ENCODE data around the gene PRELP.
"Not testable (repeated sequence)": the region's sequence is repeated elsewhere in the genome, so short reads cannot be mapped to it uniquely, and the experiment has no call there.

PRELP gene

GRCh38 chr1:203475012-203475981 lies at the start of gene PRELP:
PRELP (plus strand) TSS chr1:203475806; CDS start chr1:203483185, 7,379 bp downstream.
- DNase-seq, result no peak

- no peak for DNase-seq
Measured at GRCh38 chr1:203426366-203426765, 49.2 kb upstream of the PRELP start.

GRCh38 chr1:203426870-203427269 lies 48.7 kb upstream of the PRELP start:
- no peak for DNase-seq

- DNase-seq, result no peak
Measured at GRCh38 chr1:203427451-203427850, 48.2 kb upstream of the PRELP start.

GRCh38 chr1:203428981-203429599 lies 46.5 kb upstream of the PRELP start:
- DNase-seq, result no peak

- no peak for DNase-seq
Measured at GRCh38 chr1:203435615-203436014, 40.0 kb upstream of the PRELP start.

- no peak for DNase-seq
Measured at GRCh38 chr1:203437696-203438315, 37.8 kb upstream of the PRELP start.

GRCh38 chr1:203439131-203439730 lies 36.4 kb upstream of the PRELP start:
- DNase-seq, result no peak

GRCh38 chr1:203440771-203441170 lies 34.8 kb upstream of the PRELP start:
- peak; percentile 9 for DNase-seq

- no peak for DNase-seq
Measured at GRCh38 chr1:203441766-203442165, 33.8 kb upstream of the PRELP start.

- no peak for DNase-seq
Measured at GRCh38 chr1:203442821-203443220, 32.8 kb upstream of the PRELP start.

GRCh38 chr1:203443296-203443695 lies 32.3 kb upstream of the PRELP start:
- no peak for DNase-seq

GRCh38 chr1:203444171-203444576 lies 31.4 kb upstream of the PRELP start:
- DNase-seq, result no peak

- no peak for DNase-seq
Measured at GRCh38 chr1:203447151-203447550, 28.5 kb upstream of the PRELP start.

- not testable (repeated sequence) for DNase-seq
Measured at GRCh38 chr1:203447598-203447997, 28.0 kb upstream of the PRELP start.

- no peak for DNase-seq
Measured at GRCh38 chr1:203448521-203449061, 27.0 kb upstream of the PRELP start.

- DNase-seq, result no peak
Measured at GRCh38 chr1:203450001-203450400, 25.6 kb upstream of the PRELP start.

GRCh38 chr1:203450479-203451149 lies 25.0 kb upstream of the PRELP start:
- no peak for DNase-seq

GRCh38 chr1:203451836-203452784 lies 23.5 kb upstream of the PRELP start:
- DNase-seq, result no peak

- DNase-seq, result no peak
Measured at GRCh38 chr1:203453016-203453415, 22.6 kb upstream of the PRELP start.

- no peak for DNase-seq
Measured at GRCh38 chr1:203453616-203454015, 22.0 kb upstream of the PRELP start.

All from stimulated activated CD4-positive, alpha-beta T cell treated with anti-CD3 and anti-CD28 coated beads, Interleukin-15, amount 100 ng/mL, for 24 hours (primary cell).